Subcutaneous abdominal adipose tissue (tissue), 5 donors: ENCODE results near the gene FBXO45.

Experiments used
- H3K27ac ChIP-seq: one replicate; pipeline ENCODE4 v1.7.0; 2013; ENCODE audit warnings: low read depth, mild to moderate bottlenecking, inconsistent platforms, low read length, moderate library complexity
- H3K27me3 ChIP-seq, 5 donors: one replicate each; pipeline ENCODE4 v1.7.0; 2013; ENCODE audit warnings: low read length in 5 of 5, inconsistent platforms in 1 of 5; ENCODE audit not compliant: control insufficient read depth in 5 of 5, insufficient read depth in 4 of 5
- H3K36me3 ChIP-seq, 5 donors: one replicate each; pipeline ENCODE4 v1.7.0; 2013; ENCODE audit warnings: low read length in 5 of 5; ENCODE audit not compliant: control insufficient read depth in 5 of 5, insufficient read depth in 5 of 5
- H3K4me1 ChIP-seq, 5 donors: one replicate each; pipeline ENCODE4 v1.7.0; 2013; ENCODE audit warnings: low read length in 5 of 5, mild to moderate bottlenecking in 3 of 5, moderate library complexity in 1 of 5; ENCODE audit not compliant: control insufficient read depth in 5 of 5, insufficient read depth in 5 of 5
- H3K4me3 ChIP-seq, 5 donors: one replicate each; pipeline ENCODE4 v1.7.0; 2013; ENCODE audit warnings: low read length in 5 of 5, low read depth in 1 of 5
- H3K9ac ChIP-seq, 5 donors: one replicate each; pipeline ENCODE4 v1.7.0; 2013; ENCODE audit warnings: low read length in 5 of 5, mild to moderate bottlenecking in 4 of 5, moderate library complexity in 3 of 5
- H3K9me3 ChIP-seq, 5 donors: one replicate each; pipeline ENCODE4 v1.7.0; 2013; ENCODE audit warnings: low read length in 5 of 5; ENCODE audit not compliant: control insufficient read depth in 5 of 5
- donor health status: healthy.
- donor health status: healthy.
- donor health status: healthy.
- donor health status: healthy.
- donor health status: healthy.

FBXO45 gene

DNA sequence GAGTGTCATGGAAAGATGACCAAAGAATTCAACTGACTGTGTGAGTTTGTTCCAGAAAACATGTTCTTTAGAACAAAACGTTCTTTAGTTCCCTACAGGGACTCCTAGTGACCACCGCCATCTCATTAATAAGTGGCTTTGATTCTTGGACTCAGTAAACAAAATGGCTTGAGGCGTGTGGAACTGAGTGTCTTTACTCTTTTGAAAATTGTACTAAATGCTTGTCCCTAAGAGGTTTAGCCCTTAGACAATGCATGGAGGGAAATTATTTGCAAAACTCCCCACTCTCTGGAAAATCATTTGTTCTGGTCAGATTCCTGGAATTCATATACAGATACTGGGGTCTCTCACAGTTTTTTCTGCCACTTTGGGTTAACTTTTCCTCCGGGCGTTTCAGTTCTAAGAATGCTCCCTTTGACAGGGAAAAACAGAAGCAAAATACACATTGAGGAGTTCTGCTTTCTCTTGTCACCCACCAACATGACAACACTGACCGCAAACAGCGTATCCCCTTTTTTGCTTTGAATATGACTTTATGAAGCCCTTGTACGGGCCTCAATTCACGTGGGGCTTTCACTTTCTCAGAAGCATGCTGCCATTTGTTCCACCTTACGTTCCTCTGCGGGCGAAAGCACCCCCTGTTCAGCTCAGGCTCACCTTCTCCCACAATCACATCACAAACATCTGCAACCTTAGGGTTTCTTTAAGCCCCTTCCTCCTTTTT lies 55.8 kb downstream of the FBXO45 start:
- no peak overlapping the region for H3K9ac ChIP-seq
- no peaks in the 10 kb centered on the region for H3K27me3 ChIP-seq
- no peaks in the 10 kb centered on the region for H3K36me3 ChIP-seq
- peak overlapping the region in 1 of 5 donors; percentile 23 for H3K4me3 ChIP-seq
- no peaks in the 10 kb centered on the region for H3K9me3 ChIP-seq
- H3K27ac ChIP-seq: peak overlapping the region; percentile 17
- H3K4me1 ChIP-seq: peaks cover 0 to 23% (median 6%) of the 10 kb centered on the region in 5 donors

DNA sequence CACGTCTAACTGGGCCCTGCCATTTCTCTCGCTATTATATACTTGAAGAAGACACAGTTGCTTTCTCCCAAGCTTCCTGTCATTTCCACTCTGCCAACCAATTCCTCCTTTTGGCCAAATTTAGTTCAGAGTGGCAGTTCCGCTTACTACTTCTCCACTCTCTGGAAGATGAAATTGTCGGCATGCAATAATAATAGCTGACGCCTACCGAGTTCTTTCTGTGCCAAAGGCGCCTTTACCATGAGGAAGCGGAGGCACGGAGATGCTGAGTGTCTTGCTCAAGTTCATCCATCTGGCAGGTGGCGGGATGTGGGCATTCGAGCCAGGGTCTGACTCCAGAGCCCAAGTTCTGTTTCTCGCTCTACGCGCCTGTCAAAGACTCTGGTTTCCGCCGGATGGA lies 56.4 kb downstream of the FBXO45 start:
- no peaks in the 10 kb centered on the region for H3K27me3 ChIP-seq
- no peak overlapping the region for H3K9ac ChIP-seq
- H3K4me1 ChIP-seq: peaks cover 0 to 21% (median 6%) of the 10 kb centered on the region in 5 donors
- peak overlapping the region in 1 of 5 donors; percentile 23 for H3K4me3 ChIP-seq
- no peaks in the 10 kb centered on the region for H3K9me3 ChIP-seq
- peak overlapping the region; percentile 17 for H3K27ac ChIP-seq
- no peaks in the 10 kb centered on the region for H3K36me3 ChIP-seq

DNA sequence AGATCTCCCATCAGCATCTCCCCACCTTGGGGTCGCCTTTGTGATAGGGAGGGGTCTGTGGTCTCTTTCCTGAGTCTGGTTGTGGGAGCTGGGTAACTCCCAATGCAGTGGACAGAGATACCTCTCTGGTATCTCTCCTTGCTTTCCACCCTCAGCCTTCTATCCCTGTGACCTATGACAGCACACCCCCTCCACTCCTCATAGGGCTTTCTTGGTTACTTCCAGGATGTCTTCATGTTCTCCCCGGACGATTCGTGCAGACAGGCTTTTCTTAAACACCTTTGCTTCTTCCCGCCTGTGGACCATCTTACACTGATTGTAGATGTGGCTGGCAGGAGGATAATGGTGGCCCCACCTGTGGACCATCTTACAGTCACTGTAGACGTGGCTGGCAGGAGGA lies 56.9 kb downstream of the FBXO45 start:
- Histone ChIP-seq H3K9ac (no peak overlapping the region), H3K4me3 (no peak overlapping the region), H3K27ac (no peak overlapping the region), H3K36me3 (no peaks in the 10 kb centered on the region), H3K27me3 (no peaks in the 10 kb centered on the region), H3K4me1 (peaks cover 0 to 17% (median 6%) of the 10 kb centered on the region in 5 donors), H3K9me3 (no peaks in the 10 kb centered on the region)

DNA sequence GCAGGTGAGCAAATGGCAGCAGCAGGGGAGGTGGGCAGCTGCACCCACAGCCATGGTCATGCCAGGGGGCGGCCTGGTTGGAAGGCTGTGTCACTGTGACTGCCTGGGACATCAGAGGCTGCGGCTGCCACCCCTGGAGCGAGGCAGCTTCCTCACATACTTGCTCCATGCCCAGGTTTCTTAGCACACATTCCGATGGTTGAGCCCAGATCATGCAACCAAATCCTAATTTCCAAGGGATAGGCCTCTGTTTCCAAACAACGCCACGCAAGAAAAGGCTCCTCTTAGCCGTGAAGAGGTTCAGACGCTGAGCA lies 59.4 kb downstream of the FBXO45 start:
- H3K36me3 ChIP-seq: no peaks in the 10 kb centered on the region
- H3K4me1 ChIP-seq: peaks cover 2 to 31% (median 14%) of the 10 kb centered on the region in 5 donors
- no peak overlapping the region for H3K9ac ChIP-seq
- no peaks in the 10 kb centered on the region for H3K9me3 ChIP-seq
- no peak overlapping the region for H3K27ac ChIP-seq
- H3K27me3 ChIP-seq: no peaks in the 10 kb centered on the region
- H3K4me3 ChIP-seq: no peak overlapping the region

GRCh38 chr3:196629228-196629627 lies 60.8 kb downstream of the FBXO45 start:
- Histone ChIP-seq H3K36me3 (no peaks in the 10 kb centered on the region), H3K27me3 (no peaks in the 10 kb centered on the region), H3K4me1 (peaks cover 2 to 34% (median 19%) of the 10 kb centered on the region in 5 donors), H3K9ac (no peak overlapping the region), H3K9me3 (no peaks in the 10 kb centered on the region), H3K4me3 (no peak overlapping the region), H3K27ac (no peak overlapping the region)

GRCh38 chr3:196631682-196632045 lies 63.2 kb downstream of the FBXO45 start:
- peak overlapping the region; percentile 79 for H3K27ac ChIP-seq
- H3K4me3 ChIP-seq: peak overlapping the region; percentile 72 to 89 (median 84)
- H3K9me3 ChIP-seq: no peaks in the 10 kb centered on the region
- peaks cover 0 to 7% (median 3%) of the 10 kb centered on the region in 5 donors for H3K27me3 ChIP-seq
- no peaks in the 10 kb centered on the region for H3K36me3 ChIP-seq
- H3K4me1 ChIP-seq: peaks cover 2 to 34% (median 26%) of the 10 kb centered on the region in 5 donors
- peak overlapping the region; percentile 58 to 88 (median 81) for H3K9ac ChIP-seq

- H3K9ac ChIP-seq: peak overlapping the region; percentile 58 to 88 (median 81)
- H3K27ac ChIP-seq: peak overlapping the region; percentile 79
- H3K36me3 ChIP-seq: no peaks in the 10 kb centered on the region
- peaks cover 2 to 36% (median 27%) of the 10 kb centered on the region in 5 donors for H3K4me1 ChIP-seq
- peaks cover 0 to 7% (median 5%) of the 10 kb centered on the region in 5 donors for H3K27me3 ChIP-seq
- no peaks in the 10 kb centered on the region for H3K9me3 ChIP-seq
- H3K4me3 ChIP-seq: peak overlapping the region; percentile 72 to 89 (median 84)
Observed at GRCh38 chr3:196632046-196632751, 63.7 kb downstream of the FBXO45 start.

GRCh38 chr3:196633555-196634151 lies 65.2 kb downstream of the FBXO45 start:
- H3K4me3 ChIP-seq: peak overlapping the region in 3 of 5 donors; percentile 17 to 80 (median 27)
- H3K36me3 ChIP-seq: no peaks in the 10 kb centered on the region
- peak overlapping the region in 3 of 5 donors; percentile 26 to 37 (median 26) for H3K9ac ChIP-seq
- H3K9me3 ChIP-seq: no peaks in the 10 kb centered on the region
- H3K4me1 ChIP-seq: peaks cover 2 to 45% (median 27%) of the 10 kb centered on the region in 5 donors
- peaks cover 0 to 10% (median 7%) of the 10 kb centered on the region in 5 donors for H3K27me3 ChIP-seq
- H3K27ac ChIP-seq: peak overlapping the region; percentile 79

- Histone ChIP-seq H3K27ac (peak overlapping the region; percentile 79), H3K9me3 (no peaks in the 10 kb centered on the region), H3K27me3 (peaks cover 0 to 16% (median 9%) of the 10 kb centered on the region in 5 donors), H3K9ac (no peak overlapping the region), H3K4me1 (peaks cover 2 to 51% (median 33%) of the 10 kb centered on the region in 5 donors), H3K4me3 (peak overlapping the region in 1 of 5 donors; percentile 27), H3K36me3 (no peaks in the 10 kb centered on the region)
Observed at GRCh38 chr3:196634224-196634623, 65.8 kb downstream of the FBXO45 start.

- no peak overlapping the region for H3K4me3 ChIP-seq
- H3K36me3 ChIP-seq: no peaks in the 10 kb centered on the region
- peaks cover 2 to 56% (median 34%) of the 10 kb centered on the region in 5 donors for H3K4me1 ChIP-seq
- no peaks in the 10 kb centered on the region for H3K9me3 ChIP-seq
- no peak overlapping the region for H3K9ac ChIP-seq
- H3K27ac ChIP-seq: no peak overlapping the region
- H3K27me3 ChIP-seq: peaks cover 0 to 18% (median 10%) of the 10 kb centered on the region in 5 donors
Observed at GRCh38 chr3:196634829-196635228, 66.4 kb downstream of the FBXO45 start.
